Measurements from ENCODE around the gene TMEM109. TPM values are rescaled to one million over a fixed set of nuclear protein-coding genes. Genes with fewer than 3 reads are reported as not detected.

TMEM109 gene
- total and polyA plus RNA-seq, 2 of the 4 experiments (the other 2 are of a cell fraction), result 15.1 to 69.7 TPM

- TF ChIP-seq CTCF (conservative IDR thresholded peaks at IDR 0.05; ENCODE audit: low read depth, low read length), result no peak
Observed at GRCh38 chr11:60924906-60925853, 11.2 kb downstream of the TMEM109 start (continued).

GRCh38 chr11:60925868-60926267 lies 11.9 kb downstream of the TMEM109 start:
- 0 out of 2 replicates have a peak overlapping the region, but pooled peaks have one; percentile 42 for H2AK5ac ChIP-seq (ENCODE audit: low read depth, low read length)
- no peak overlapping the region for H3K9ac ChIP-seq (ENCODE audit: low read depth, low read length)
- no peak overlapping the region for H4K8ac ChIP-seq (ENCODE audit: low read depth in 2 of 2, low read length in 2 of 2)
- no peak overlapping the region for H2BK20ac ChIP-seq (ENCODE audit: low read depth, low read length)
- H3K18ac ChIP-seq (ENCODE audit: low read depth, low read length), result no peak overlapping the region
- no TSS peak for BruUV-seq (replicated peaks)
- H3K14ac ChIP-seq (replicated peaks; ENCODE audit: low read depth, low read length), result 0 out of 2 replicates have a peak overlapping the region, but pooled peaks have one; percentile 0
- peak; percentile 65 for TF ChIP-seq RCOR1 (IDR thresholded peaks at IDR 0.05; ENCODE audit: insufficient replicate concordance, low read length)
- TF ChIP-seq MAFK (IDR thresholded peaks at IDR 0.05; ENCODE audit: low read depth, low read length), result no peak
- 0 out of 2 replicates have a peak, but pooled peaks have one; percentile 16 for TF ChIP-seq RAD21 (IDR thresholded peaks at IDR 0.05; ENCODE audit: low read length)
- peak; percentile 40; the same call in 1 of the 2 replicates for TF ChIP-seq POLR2A (IDR thresholded peaks at IDR 0.05; ENCODE audit: low read depth, low read length)
- TF ChIP-seq CTCF (conservative IDR thresholded peaks at IDR 0.05; ENCODE audit: low read depth, low read length), result 0 out of 2 replicates have a peak, but pooled peaks have one; percentile 18
- peak; percentile 94 for TF ChIP-seq CEBPB (IDR thresholded peaks at IDR 0.05; ENCODE audit: low read depth, low read length)
- no peak for TF ChIP-seq SMC3 (IDR thresholded peaks at IDR 0.05; ENCODE audit: low read depth, low read length)
- TF ChIP-seq FOS (IDR thresholded peaks at IDR 0.05; ENCODE audit: low read depth, low read length), result peak; percentile 81
- H2AFZ ChIP-seq (replicated peaks; ENCODE audit: low read length, poor library complexity), result no peak overlapping the region
- 0 out of 2 replicates have a peak overlapping the region, but pooled peaks have one; percentile 11 for H3K4ac ChIP-seq (ENCODE audit: low read depth, low read length)
- H3K56ac ChIP-seq (ENCODE audit: extremely low read depth, insufficient read depth, low read length), result no peak overlapping the region
- H3K23ac ChIP-seq (ENCODE audit: low read depth, low read length), result peak overlapping the region; percentile 82
- peak; percentile 8; the same call in 1 of the 2 replicates for ATAC-seq (ENCODE audit: low read depth)
- H3K4me2 ChIP-seq (ENCODE audit: low read depth, low read length), result peak overlapping the region; percentile 75
- no peaks in the 10 kb centered on the region for H3K9me3 ChIP-seq (ENCODE audit: control insufficient read depth, insufficient read depth, low read length)
- peaks cover 7% of the 10 kb centered on the region; the same call in 1 of the 2 replicates for H3K9me1 ChIP-seq (ENCODE audit: insufficient read depth, low read length)
- peaks cover 12% of the 10 kb centered on the region for H4K20me1 ChIP-seq (ENCODE audit: insufficient read depth, low read length)
- no peak overlapping the region for H2AK9ac ChIP-seq (replicated peaks; ENCODE audit: low read depth, low read length, poor library complexity)
- H3K36me3 ChIP-seq (ENCODE audit: control insufficient read depth, insufficient read depth, low read length), result peaks cover 38% of the 10 kb centered on the region
- peaks cover 5 to 30% of the 10 kb centered on the region in 2 experiments; a peak in 3 of 4 replicates for H3K79me1 ChIP-seq (ENCODE audit: low read depth in 1 of 2, low read length in 2 of 2)
- no peak overlapping the region for H4K5ac ChIP-seq (ENCODE audit: low read depth, low read length)
- no peak overlapping the region for H2BK5ac ChIP-seq (ENCODE audit: low read depth, low read length, poor library complexity, severe bottlenecking)
- peak overlapping the region; percentile 65; the same call in 1 of the 2 replicates for H3K4me3 ChIP-seq (ENCODE audit: insufficient read depth, low read depth, low read length)
- no peak overlapping the region for H2BK15ac ChIP-seq (ENCODE audit: low read depth, low read length)
- no peaks in the 10 kb centered on the region for H3K27me3 ChIP-seq (ENCODE audit: control insufficient read depth, insufficient read depth, low read length)
- peak; percentile 89 for DNase-seq
- H2BK120ac ChIP-seq (ENCODE audit: low read depth, low read length), result no peak overlapping the region
- H3K27ac ChIP-seq (ENCODE audit: insufficient read depth, low read length), result no peak overlapping the region
- 17% methylated on average over 1 of the region's 6 CpGs; no CpG with 5 or more reads in 1 of the 2 experiments for WGBS, 2 experiments (ENCODE audit: extremely low coverage in 2 of 2, insufficient read length in 1 of 2)
- in situ Hi-C loops (cut with MboI; ENCODE audit: low sequenced_read_pairs), result no loop called here
- no peak overlapping the region for H4K91ac ChIP-seq (ENCODE audit: insufficient read depth, low read depth, low read length)
- POLR2A ChIA-PET (ENCODE audit: unreplicated experiment), result no interaction called here
- H3K4me1 ChIP-seq (ENCODE audit: control insufficient read depth, insufficient read depth, low read length), result peaks cover 14% of the 10 kb centered on the region
- dilution Hi-C loops (cut with HindIII; ENCODE audit: low sequenced_read_pairs, unreplicated experiment), result no loop called here
- intact Hi-C loops (cut with micrococcal nuclease), result no loop called here
- CTCF ChIA-PET, result interaction anchor here (0.6 kb wide), 1 partner anchor 17 kb away, joined by 4 read pairs; no protein-coding TSS in a partner anchor
